Measurements from ENCODE around the gene ELFN2. TPM values are rescaled to one million over a fixed set of nuclear protein-coding genes. Genes with fewer than 3 reads are reported as not detected.

Gene ELFN2
- total RNA-seq, 1 experiment from 2014 or later: 0.02 TPM

DNA sequence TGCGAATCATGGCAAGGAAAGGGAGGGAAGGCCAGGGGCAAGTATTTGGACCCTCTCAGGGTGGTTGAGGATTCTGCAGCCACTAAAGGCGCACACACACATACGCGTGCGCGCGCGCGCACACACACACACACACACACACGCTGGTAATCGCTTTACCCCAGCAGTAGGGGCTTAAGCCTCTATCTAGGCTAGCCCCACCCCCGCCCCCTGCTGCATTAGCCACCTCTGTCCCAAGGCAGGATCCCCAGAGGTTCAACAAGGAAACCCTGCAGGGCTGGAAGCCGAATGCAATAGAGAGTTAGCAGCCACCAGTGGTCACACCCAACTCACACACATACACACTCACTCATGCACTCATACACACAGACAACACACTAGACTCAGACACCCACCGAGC lies 28.6 kb upstream of the ELFN2 start:
- DNase-seq (ENCODE audit: extremely low read depth, low read depth): no peak

DNA sequence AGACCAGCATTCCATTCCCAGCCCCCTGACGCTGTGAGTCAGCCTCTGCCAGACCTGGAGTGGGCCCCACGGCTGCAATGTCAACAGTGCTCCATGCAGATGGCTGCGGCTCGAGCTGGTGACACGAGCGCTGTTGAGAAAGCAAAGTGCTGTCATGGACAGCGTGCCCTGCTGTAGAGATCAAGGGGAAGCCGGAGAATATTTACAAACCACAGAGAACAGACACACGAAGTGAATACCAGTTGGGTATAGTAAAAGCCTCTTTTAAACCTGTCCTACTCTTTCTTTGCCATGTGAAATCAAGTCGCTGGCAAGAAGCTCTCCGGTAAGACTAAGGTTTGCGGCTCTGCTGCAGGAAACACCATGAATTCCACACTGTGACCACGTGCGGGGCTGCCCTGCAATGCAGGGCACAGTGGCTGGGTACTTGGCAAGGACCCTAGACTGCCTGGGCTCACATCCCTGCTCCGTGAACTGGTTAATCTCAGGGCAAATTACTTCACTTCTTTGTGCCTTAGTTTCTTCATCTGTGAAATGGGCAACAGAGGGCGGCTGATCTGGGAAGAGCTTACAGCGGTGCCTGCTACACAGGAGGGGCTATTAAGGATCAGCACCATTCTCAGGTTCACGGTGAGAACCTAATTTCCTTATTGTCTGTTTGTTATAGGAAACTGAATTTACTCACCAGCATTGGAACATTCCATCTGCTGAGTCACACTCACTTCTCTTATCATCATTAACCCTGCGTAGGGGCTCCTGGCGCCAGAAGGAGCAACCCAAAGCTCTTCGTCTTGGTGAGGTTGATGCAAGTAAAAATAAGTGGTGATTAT lies 27.8 kb upstream of the ELFN2 start:
- no peak for DNase-seq (ENCODE audit: extremely low read depth, low read depth)

DNA sequence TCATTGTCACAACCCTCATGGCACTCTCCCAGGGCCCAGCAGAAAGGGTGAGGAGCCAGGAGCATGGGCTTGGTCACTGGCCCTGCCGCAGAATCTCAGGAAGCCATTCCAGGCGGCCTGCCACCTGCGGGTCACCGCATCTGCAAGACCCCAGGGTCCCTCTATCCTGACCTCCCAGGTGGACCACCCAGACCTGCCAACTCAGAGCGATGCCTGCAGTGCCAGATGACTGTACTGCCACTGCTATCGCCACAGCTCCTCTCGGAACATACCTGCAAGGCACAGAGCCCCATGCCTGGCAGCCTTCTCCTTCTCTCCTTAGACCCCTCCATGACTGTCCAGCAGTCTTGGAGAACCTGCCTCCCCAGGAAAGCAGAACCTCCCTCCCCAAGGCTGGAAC lies 26.4 kb upstream of the ELFN2 start:
- no peak for DNase-seq (ENCODE audit: extremely low read depth, low read depth)

DNA sequence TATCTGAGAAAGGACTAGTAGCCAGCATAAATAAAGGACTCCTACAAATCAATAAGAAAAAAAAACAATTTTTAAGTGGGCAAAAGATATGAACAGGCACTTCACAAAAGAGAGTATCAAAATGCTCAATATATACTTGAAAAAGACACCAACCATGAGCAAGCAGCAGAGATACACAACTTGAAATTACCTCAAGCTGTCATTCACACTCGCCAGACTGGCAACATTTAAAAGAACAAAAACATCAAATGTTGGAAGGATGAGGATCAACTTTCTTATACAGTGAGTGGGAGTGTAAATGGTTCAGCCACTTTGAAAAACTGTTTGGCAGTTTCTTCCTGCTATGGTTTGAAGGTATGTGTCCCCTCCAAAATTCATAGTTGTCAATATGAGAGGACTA lies 23.9 kb upstream of the ELFN2 start:
- no peak for DNase-seq (ENCODE audit: extremely low read depth, low read depth)

DNA sequence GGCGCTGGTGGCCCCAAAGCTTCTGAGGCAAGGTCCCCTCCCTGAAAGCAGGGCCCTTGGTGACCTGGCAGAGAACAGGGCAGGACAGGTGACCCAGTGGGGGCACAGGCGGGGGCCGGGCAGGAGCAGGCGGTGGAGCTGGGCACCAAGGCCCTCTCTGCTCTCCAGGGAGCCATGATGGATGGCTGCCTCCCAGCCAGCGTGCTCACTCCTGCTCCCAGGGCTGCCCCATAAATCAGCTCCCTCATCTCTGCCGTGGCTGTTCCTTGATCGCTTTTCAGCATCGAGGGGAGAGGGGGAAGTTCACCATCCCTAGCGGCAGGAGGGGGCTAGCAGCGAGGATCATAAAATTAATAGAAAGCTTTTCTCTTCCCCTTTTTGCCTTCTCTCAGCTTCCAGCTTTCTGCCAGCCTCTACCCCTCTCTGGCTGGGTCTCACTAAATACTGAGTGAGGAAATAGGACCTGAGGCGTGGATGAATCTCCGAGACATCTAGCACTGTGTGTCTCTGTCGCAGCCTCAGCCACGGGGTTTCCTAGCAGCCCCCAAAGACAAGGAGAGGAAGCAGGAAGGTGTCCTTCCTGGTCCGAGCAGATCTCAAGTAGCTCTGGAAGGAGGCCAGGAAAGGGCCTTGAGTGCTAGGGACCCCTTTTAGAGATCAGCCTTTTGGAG lies 22.2 kb upstream of the ELFN2 start:
- DNase-seq (ENCODE audit: extremely low read depth, low read depth): no peak

GRCh38 chr22:37448516-37449127 lies 21.3 kb upstream of the ELFN2 start:
- no peak for DNase-seq (ENCODE audit: extremely low read depth, low read depth)

DNA sequence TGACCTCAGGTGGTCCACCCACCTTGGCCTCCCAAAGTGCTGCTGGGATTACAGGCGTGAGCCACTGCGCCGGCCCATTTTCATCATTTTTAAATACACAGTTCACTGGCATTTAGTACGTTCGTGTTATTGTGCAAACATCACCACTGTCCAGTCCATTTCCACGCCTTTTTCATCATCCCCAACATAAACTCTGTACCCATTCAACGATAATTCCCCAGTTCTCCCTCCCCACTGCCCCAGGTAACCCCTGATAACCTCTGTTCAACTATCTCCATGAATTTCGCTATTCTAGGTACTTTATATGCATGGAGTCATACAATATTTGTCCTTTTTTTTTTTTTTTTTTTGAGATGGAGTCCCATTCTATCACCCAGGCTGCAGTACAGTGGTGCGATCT lies 18.2 kb upstream of the ELFN2 start:
- no peak for DNase-seq (ENCODE audit: extremely low read depth, low read depth)

- DNase-seq (ENCODE audit: extremely low read depth, low read depth): no peak
Measured at GRCh38 chr22:37443977-37444376, 16.7 kb upstream of the ELFN2 start.

GRCh38 chr22:37443086-37443485 lies 15.8 kb upstream of the ELFN2 start:
- DNase-seq (ENCODE audit: extremely low read depth, low read depth): no peak

DNA sequence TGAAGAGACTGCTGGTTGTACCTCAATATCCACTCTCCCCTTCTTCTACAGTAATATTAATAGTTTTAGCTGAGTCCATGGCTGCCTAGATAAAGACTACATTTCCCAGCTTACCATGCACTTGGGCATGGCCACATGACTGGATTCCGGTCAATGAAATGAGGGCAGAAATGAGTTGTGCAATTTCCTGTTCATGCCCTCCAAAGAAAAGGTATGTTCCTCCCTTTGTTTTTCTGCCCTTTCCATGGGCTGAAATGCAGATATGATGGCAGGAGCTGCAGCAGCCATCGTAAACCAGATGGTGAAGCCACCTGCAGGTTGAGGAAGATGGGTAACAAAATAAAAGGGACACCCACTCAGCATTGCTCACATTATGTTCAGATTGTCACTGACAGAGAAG lies 15.3 kb upstream of the ELFN2 start:
- no peak for DNase-seq (ENCODE audit: extremely low read depth, low read depth)

- DNase-seq (ENCODE audit: extremely low read depth, low read depth): no peak
Measured at GRCh38 chr22:37442135-37442534, 14.9 kb upstream of the ELFN2 start.

- no peak for DNase-seq (ENCODE audit: extremely low read depth, low read depth)
Measured at GRCh38 chr22:37440875-37441274, 13.6 kb upstream of the ELFN2 start.

- no peak for DNase-seq (ENCODE audit: extremely low read depth, low read depth)
Measured at GRCh38 chr22:37439347-37439746, 12.1 kb upstream of the ELFN2 start.

GRCh38 chr22:37435970-37436603 lies 8.8 kb upstream of the ELFN2 start:
- DNase-seq (ENCODE audit: extremely low read depth, low read depth): no peak

DNA sequence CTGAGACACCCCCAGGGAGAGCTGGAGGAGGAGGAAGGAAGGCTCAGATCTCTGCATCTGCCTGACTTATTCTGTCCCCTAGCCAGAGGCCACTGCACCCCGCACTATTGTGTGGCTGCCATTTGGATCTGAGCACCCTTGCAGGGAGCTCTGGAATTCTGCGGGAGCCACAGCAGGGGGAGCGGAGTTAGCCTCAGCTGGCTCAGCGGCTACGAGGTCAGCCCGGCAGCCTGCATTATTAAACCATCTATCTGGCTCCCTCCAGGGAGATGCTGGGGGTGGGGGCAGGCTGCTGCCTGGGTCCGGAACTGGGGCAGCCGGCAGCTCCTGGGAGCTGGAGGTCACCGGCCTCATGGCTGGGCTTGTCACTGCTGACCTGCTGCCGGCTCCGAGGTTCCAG lies 6.5 kb upstream of the ELFN2 start:
- DNase-seq (ENCODE audit: extremely low read depth, low read depth): no peak

- DNase-seq (ENCODE audit: extremely low read depth, low read depth): no peak
Measured at GRCh38 chr22:37432708-37433054, 5.4 kb upstream of the ELFN2 start.

DNA sequence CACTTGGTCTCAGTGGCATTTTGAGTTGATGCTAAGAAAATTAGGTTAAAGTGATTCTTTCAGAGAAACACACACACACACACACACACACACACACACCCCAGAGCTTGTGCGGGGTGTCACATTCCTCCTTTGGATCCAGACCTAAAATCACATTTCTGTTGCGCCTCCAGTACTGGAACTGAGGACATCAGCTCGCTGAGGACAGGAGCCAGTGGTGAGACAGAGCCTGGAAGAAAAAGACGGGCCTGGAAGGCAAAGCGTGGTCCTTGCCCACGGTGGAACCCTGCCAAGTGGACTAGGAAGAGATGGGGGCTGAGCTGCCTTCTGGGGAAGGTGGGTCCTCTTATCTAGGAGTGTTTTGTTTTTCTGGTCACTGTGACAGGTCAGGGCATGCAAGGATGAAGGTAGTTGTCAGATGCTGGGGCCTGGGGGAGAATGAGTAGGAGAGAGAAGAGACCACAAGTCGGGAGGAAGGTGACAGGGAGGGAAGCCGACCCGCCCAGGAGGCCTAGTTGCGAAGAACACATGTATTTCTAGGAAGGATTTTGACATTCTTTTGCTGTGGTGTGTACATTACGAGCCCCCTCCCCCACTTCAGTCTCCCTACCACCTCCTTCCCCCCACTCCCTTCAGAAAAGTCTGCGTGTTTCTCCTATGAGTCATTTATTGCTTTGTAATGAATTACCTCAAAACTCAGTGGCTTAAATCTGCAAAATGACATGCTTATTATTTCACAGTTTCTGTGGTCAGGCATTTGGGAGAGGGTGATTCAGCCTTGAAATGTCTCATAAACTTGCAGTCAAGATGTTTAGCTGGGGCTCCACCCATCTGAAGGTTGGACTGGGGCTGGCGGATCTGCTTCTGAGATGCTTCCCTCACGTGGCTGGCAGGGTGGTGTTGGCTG lies 4.8 kb upstream of the ELFN2 start:
- no peak for DNase-seq (ENCODE audit: extremely low read depth, low read depth)

DNA sequence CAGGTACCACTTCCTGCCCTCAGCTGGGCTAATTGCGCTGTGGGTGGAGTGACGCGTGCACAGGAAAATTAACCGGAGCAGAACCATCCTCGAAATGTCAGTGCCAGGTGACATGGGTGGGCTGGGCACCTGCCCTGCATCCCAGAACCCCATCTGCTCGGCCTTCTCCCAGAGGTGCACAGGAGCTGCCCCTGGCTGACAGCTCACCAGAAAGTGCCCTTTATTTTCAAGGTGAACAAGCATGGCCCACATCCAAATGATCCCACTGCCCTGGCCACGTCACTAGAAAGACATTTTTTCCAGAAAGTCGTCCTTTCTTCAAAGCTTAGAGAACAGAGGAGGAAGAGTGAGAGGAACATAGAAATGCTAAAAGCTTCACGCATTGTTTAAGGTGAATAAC lies 4.1 kb upstream of the ELFN2 start:
- DNase-seq (ENCODE audit: extremely low read depth, low read depth): no peak

DNA sequence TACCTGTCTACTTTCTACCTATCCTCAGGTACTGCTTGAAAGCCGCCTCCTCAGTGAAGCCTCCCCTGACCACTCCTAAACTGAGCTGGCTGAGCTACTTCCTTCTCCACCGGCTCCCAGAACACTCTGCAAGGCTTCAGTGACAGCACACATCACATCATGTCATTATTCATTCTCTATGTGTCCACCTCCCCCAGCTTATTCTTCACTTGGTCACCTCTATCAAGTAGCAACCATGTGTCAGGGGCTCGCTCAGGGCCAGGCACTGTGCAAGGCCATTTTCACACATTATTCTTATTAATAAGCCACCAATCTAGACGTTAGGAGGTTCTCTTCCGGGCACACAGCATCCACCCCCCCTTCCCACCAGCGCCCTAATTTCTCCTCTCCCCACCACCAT lies 3.7 kb upstream of the ELFN2 start:
- DNase-seq (ENCODE audit: extremely low read depth, low read depth): no peak
